ENCODE measurements around the gene MRPS33. TPM values are rescaled to one million over a fixed set of nuclear protein-coding genes. Genes with fewer than 3 reads are reported as not detected.

MRPS33 gene
- total RNA-seq (10 to 100 TPM; 25.9 to 69.1 (median 48.4) TPM), polyA plus RNA-seq (100 to 1,000 TPM; 103 to 116 TPM), total RNA-seq (18.4 reads per million, percentile 48 among the genes with 10 or more reads in this experiment)

DNA sequence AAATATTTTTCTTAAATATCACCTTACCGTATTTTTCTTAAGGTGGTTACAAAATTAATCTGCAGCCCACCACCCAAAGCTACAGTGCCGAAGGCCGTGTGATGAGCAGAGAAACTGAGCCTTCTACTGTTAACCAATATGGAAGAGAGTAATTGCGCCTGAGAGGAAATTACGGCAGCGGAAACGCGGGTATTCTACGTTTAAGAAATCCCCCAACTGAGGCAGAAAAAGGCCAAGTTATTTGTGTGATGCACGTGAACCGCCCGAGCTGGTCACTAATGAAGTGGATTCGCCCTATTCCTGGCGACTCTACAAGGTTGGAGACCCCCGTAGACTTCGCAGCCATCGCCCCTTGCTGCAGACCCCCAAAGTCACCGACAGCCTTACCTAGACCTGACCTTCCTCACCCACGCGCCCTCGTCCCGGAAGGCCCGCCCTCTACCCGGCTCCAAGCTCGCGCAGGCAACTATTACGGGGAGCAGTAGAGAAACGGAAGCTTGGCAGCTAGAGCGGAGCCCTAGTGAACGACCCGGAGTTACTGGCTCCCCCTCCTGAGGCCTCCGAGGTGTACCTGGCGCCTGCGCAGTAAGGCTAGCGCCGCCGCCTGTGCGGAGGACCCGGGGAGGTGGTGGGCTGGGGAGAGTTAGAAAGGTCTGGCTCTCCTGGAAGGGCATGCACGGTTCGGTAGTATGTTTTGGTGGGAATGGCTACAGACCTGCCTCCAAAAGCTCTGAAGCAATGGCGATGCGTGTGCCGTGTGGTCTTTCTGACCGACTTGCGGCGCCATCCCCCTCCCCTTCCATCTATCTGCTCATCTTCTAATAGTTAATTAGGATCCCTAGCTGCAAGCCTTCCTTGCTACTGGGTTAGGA is at the start of gene MRPS33:
MRPS33 (minus strand) TSS at position 429 of the 872 bp plus-strand sequence. CDS start 4,319 bp downstream, outside the sequence.
- peaks cover 0 to 12% (median 0%) of the 10 kb centered on the region in 3 experiments for H3K36me3 ChIP-seq (ENCODE audit: control insufficient read depth in 2 of 3, insufficient read depth in 3 of 3, low read length in 3 of 3)
- ATAC-seq = peak; percentile 99
- H3K9me3 ChIP-seq (ENCODE audit: control insufficient read depth in 2 of 3, low read length in 3 of 3) = no peaks in the 10 kb centered on the region
- ChIA-PET CTCF (interaction anchor here (0.5 to 8.2 kb wide), 7 partner anchors 8 to 539 kb away, joined by 3 to 126 read pairs (median 4); partner anchors contain the start of gene BRAF), POLR2A (interaction anchor here (0.6 to 4.4 kb wide), 25 partner anchors 9 to 1655 kb away, joined by 3 to 33 read pairs (median 5); partner anchors contain the start of genes ADCK2, AGK, BRAF and LUC7L2)
- peak within 1 kb of the TSS; percentile 95 for H3K27ac ChIP-seq (ENCODE audit: low read depth, low read length)
- peak within 1 kb of the TSS; percentile 82 for H3K4me3 ChIP-seq (ENCODE audit: low read length)
- H3K36me3 Mint-ChIP-seq = peaks cover 0 to 9% (median 6%) of the 10 kb centered on the region in 5 donors
- H3K27me3 ChIP-seq (ENCODE audit: control insufficient read depth in 2 of 2, insufficient read depth in 2 of 2, low read length in 2 of 2) = no peaks in the 10 kb centered on the region
- peak; percentile 79 to 97 (median 96) for DNase-seq
- peak within 1 kb of the TSS; percentile 85 to 99 (median 98) for H3K4me3 Mint-ChIP-seq
- intact Hi-C loops (cut with micrococcal nuclease) = loop anchor here (1.0 to 10.0 kb wide), 19 partner anchors 9 to 1780 kb away; partner anchors contain the start of genes AGK (in 2 of the 2), BRAF (in 2 of the 2), MKRN1 (in 2 of the 2) and NDUFB2 (in 2 of the 2)
- peaks cover 0 to 3% (median 0%) of the 10 kb centered on the region in 11 donors for H3K9me3 Mint-ChIP-seq
- peaks cover 5 to 29% (median 8%) of the 10 kb centered on the region in 5 donors for H3K27me3 Mint-ChIP-seq
- H3K4me1 ChIP-seq (ENCODE audit: control insufficient read depth in 2 of 2, insufficient read depth in 2 of 2, low read length in 2 of 2) = peaks cover 8 to 16% of the 10 kb centered on the region in 2 donors
- peak within 1 kb of the TSS; percentile 97 to 100 (median 100) for H3K27ac Mint-ChIP-seq
- H3K4me1 Mint-ChIP-seq = peaks cover 10 to 49% (median 39%) of the 10 kb centered on the region in 7 donors

DNA sequence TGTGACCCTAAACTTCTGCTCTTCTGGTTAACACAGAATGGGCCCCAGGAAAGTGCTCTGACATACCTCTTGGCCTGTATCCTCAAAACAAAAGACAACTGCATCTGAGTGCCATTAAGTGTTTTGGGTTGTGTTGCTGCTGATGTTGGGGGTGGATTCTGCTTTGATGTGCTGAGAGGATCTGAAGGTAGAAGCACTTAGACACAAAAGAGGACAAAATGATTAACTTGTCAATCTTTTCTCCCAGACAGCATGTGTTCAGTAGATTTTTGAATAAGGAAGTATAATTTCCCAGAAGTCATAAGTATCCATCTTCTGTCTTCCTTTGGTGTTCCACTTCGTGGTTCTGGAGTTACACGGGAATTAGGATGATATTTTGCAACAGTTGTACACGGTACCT is 43.0 kb upstream of the MRPS33 start:
- no peaks in the 10 kb centered on the region for H3K36me3 ChIP-seq (ENCODE audit: control insufficient read depth in 2 of 3, insufficient read depth in 3 of 3, low read length in 3 of 3)
- H3K4me1 Mint-ChIP-seq = peaks cover under 1 to 16% (median 13%) of the 10 kb centered on the region in 7 donors
- H3K27ac Mint-ChIP-seq = no peak overlapping the region
- H3K4me3 ChIP-seq (ENCODE audit: low read length) = no peak overlapping the region
- ChIA-PET CTCF (no interaction called here), POLR2A (no interaction called here)
- no peak overlapping the region for H3K27ac ChIP-seq (ENCODE audit: low read depth, low read length)
- peaks cover 0 to 26% (median 0%) of the 10 kb centered on the region in 5 donors for H3K27me3 Mint-ChIP-seq
- H3K36me3 Mint-ChIP-seq = peaks cover 0 to 2% (median 0%) of the 10 kb centered on the region in 5 donors
- intact Hi-C loops (cut with micrococcal nuclease) = no loop called here
- H3K4me1 ChIP-seq (ENCODE audit: control insufficient read depth in 2 of 2, insufficient read depth in 2 of 2, low read length in 2 of 2) = peaks cover 5 to 7% of the 10 kb centered on the region in 2 donors
- no peak for DNase-seq
- H3K27me3 ChIP-seq (ENCODE audit: control insufficient read depth in 2 of 2, insufficient read depth in 2 of 2, low read length in 2 of 2) = no peaks in the 10 kb centered on the region
- no peak overlapping the region for H3K4me3 Mint-ChIP-seq
- peaks cover 0 to 4% (median 3%) of the 10 kb centered on the region in 3 experiments for H3K9me3 ChIP-seq (ENCODE audit: control insufficient read depth in 2 of 3, low read length in 3 of 3)
- no peak for ATAC-seq
- peaks cover 0 to 22% (median 3%) of the 10 kb centered on the region in 11 donors for H3K9me3 Mint-ChIP-seq

DNA sequence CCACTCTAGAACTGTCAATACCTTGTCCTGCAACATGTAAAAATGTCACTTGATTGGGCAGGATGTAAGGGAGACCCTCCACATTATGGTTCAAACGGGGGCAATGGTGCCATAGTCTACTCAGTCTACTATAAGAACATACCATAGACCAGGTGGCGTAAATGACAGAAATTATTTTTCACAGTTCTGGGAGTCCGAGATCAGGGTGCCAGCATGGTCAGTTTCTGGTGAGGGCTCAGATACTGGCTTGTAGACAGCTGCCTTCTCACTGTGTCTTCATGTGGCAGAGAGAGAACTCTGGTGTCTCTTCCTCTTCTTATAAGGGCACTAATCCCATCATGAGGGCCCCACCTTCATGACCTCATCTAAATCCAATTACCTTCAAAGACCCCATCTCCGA is 40.4 kb upstream of the MRPS33 start:
- ChIA-PET POLR2A (no interaction called here), CTCF (no interaction called here)
- Histone ChIP-seq H3K9me3 (ENCODE audit: control insufficient read depth in 2 of 3, low read length in 3 of 3) (peaks cover 0 to 4% (median 3%) of the 10 kb centered on the region in 3 experiments), H3K36me3 (ENCODE audit: control insufficient read depth in 2 of 3, insufficient read depth in 3 of 3, low read length in 3 of 3) (no peaks in the 10 kb centered on the region), H3K4me1 (ENCODE audit: control insufficient read depth in 2 of 2, insufficient read depth in 2 of 2, low read length in 2 of 2) (peaks cover 7 to 9% of the 10 kb centered on the region in 2 donors), H3K27ac (ENCODE audit: low read depth, low read length) (no peak overlapping the region), H3K4me3 (ENCODE audit: low read length) (no peak overlapping the region), H3K27me3 (ENCODE audit: control insufficient read depth in 2 of 2, insufficient read depth in 2 of 2, low read length in 2 of 2) (no peaks in the 10 kb centered on the region)
- H3K9me3 Mint-ChIP-seq = peaks cover 0 to 17% (median 3%) of the 10 kb centered on the region in 11 donors
- peaks cover 3 to 26% (median 19%) of the 10 kb centered on the region in 7 donors for H3K4me1 Mint-ChIP-seq
- H3K36me3 Mint-ChIP-seq = peaks cover 0 to 4% (median 0%) of the 10 kb centered on the region in 5 donors
- intact Hi-C loops (cut with micrococcal nuclease) = no loop called here
- DNase-seq (no peak), ATAC-seq (no peak)
- no peak overlapping the region for H3K4me3 Mint-ChIP-seq
- H3K27ac Mint-ChIP-seq = no peak overlapping the region
- peaks cover 0 to 21% (median 4%) of the 10 kb centered on the region in 5 donors for H3K27me3 Mint-ChIP-seq

DNA sequence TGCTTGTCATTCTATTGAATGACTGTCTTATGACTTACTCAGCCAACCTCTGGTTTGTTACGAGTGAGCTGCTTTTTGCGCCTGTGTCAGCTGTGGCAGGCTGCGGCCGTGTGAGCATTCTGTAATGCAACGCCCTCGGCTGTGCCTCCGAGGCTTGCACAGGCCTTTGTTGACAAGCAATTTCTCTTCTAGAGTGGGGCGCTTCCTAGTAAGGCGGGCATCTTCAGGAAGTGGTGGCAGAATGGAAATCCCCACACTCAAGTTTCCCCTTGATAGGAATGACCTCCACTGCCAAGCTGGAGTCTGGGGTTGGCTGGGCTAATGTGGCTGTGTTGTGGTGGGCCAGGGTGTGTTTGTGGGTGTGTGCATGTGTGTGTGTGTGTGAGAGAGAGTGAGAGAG is 38.9 kb upstream of the MRPS33 start:
- DNase-seq = peak; percentile 12 to 62 (median 41)
- ChIA-PET POLR2A (no interaction called here), CTCF (no interaction called here)
- Mint-ChIP-seq H3K27ac (peak overlapping the region; percentile 48 to 90 (median 76)), H3K27me3 (peaks cover 0 to 29% (median 10%) of the 10 kb centered on the region in 5 donors), H3K4me3 (peak overlapping the region in 8 of 10 donors; percentile 8 to 63 (median 40)), H3K9me3 (peaks cover 0 to 17% (median 3%) of the 10 kb centered on the region in 11 donors), H3K36me3 (peaks cover 0 to 4% (median 0%) of the 10 kb centered on the region in 5 donors), H3K4me1 (peaks cover 3 to 26% (median 19%) of the 10 kb centered on the region in 7 donors)
- ATAC-seq = peak; percentile 96
- H3K27me3 ChIP-seq (ENCODE audit: control insufficient read depth in 2 of 2, insufficient read depth in 2 of 2, low read length in 2 of 2) = no peaks in the 10 kb centered on the region
- no peak overlapping the region for H3K4me3 ChIP-seq (ENCODE audit: low read length)
- intact Hi-C loops (cut with micrococcal nuclease) = loop anchor here in 1 of 2 donors (1.0 to 5.0 kb wide), 2 partner anchors 30 to 41 kb away; partner anchors contain the start of gene MRPS33
- H3K4me1 ChIP-seq (ENCODE audit: control insufficient read depth in 2 of 2, insufficient read depth in 2 of 2, low read length in 2 of 2) = peaks cover 7 to 9% of the 10 kb centered on the region in 2 donors
- no peak overlapping the region for H3K27ac ChIP-seq (ENCODE audit: low read depth, low read length)
- H3K36me3 ChIP-seq (ENCODE audit: control insufficient read depth in 2 of 3, insufficient read depth in 3 of 3, low read length in 3 of 3) = no peaks in the 10 kb centered on the region
- H3K9me3 ChIP-seq (ENCODE audit: control insufficient read depth in 2 of 3, low read length in 3 of 3) = peaks cover 0 to 4% (median 3%) of the 10 kb centered on the region in 3 experiments

DNA sequence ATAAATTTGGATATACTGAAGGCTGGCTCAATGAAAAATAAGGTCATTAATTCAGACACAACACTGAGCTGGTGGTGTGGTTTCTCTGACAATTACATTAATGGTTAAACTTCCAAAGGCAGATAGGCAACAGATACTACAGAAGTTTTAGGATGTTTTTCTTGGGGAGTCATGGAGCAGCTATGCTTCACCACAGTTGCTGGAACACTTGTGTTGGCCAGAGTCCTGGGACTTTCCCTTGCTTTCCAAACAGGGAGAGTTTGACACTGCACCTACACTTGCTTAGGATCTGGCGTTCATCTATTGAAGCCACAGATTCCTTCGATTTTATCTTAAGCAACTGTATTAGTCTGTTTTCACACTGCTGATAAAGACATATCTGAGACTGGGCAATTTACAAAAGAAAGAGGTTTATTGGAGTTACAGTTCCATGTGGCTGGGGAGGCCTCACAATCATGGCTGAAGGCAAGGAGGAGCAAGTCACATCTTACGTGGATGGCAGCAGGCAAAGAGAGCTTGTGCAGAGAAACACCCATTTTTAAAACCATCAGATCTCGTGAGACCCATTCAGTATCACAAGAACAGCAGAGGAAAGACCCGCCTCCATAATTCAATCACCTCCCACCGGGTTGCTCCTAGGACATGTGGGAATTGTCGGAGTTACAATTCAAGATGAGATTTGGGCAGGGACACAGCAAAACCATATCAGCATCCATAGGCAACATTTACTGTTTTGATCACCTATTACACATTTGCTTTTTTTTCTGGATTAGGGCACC is 31.3 kb upstream of the MRPS33 start:
- Mint-ChIP-seq H3K27me3 (peaks cover 14 to 47% (median 31%) of the 10 kb centered on the region in 5 donors), H3K9me3 (peaks cover 0 to 2% (median 0%) of the 10 kb centered on the region in 11 donors), H3K36me3 (peaks cover 0 to 1% (median 0%) of the 10 kb centered on the region in 5 donors), H3K27ac (no peak overlapping the region), H3K4me1 (no peaks in the 10 kb centered on the region), H3K4me3 (no peak overlapping the region)
- ChIA-PET POLR2A (interaction anchor here (0.6 kb wide), 1 partner anchor 247 kb away, joined by 4 read pairs; no protein-coding TSS in a partner anchor), CTCF (no interaction called here)
- Histone ChIP-seq H3K36me3 (ENCODE audit: control insufficient read depth in 2 of 3, insufficient read depth in 3 of 3, low read length in 3 of 3) (no peaks in the 10 kb centered on the region), H3K27me3 (ENCODE audit: control insufficient read depth in 2 of 2, insufficient read depth in 2 of 2, low read length in 2 of 2) (no peaks in the 10 kb centered on the region), H3K27ac (ENCODE audit: low read depth, low read length) (no peak overlapping the region), H3K4me3 (ENCODE audit: low read length) (no peak overlapping the region), H3K9me3 (ENCODE audit: control insufficient read depth in 2 of 3, low read length in 3 of 3) (no peaks in the 10 kb centered on the region), H3K4me1 (ENCODE audit: control insufficient read depth in 2 of 2, insufficient read depth in 2 of 2, low read length in 2 of 2) (no peaks in the 10 kb centered on the region)
- DNase-seq (no peak), ATAC-seq (no peak)
- intact Hi-C loops (cut with micrococcal nuclease) = no loop called here

Data from naive thymus-derived CD4-positive, alpha-beta T cell (primary cell).